ENCODE results near the gene NCOR1.

GRCh38 chr17:15996322-15996721 lies 219.0 kb downstream of the NCOR1 start:
- no peak for TF ChIP-seq CTCF (IDR thresholded peaks at IDR 0.05; ENCODE audit: low read depth, low read length, poor library complexity, severe bottlenecking)
- no peak for TF ChIP-seq EZH2phosphoT487 (IDR thresholded peaks at IDR 0.05; ENCODE audit: borderline replicate concordance, low read length)
